Stimulated activated CD4-positive, alpha-beta T cell treated with anti-CD3 and anti-CD28 coated beads, Interleukin-4, amount 100 ng/mL, for 24 hours (primary cell): Measurements from ENCODE around the gene GABRG2.

Experiments used
- DNase-seq: peaks from one replicate; pipeline ENCODE4 v3.0.0-alpha.2; 2020

The GABRG2 gene

DNA sequence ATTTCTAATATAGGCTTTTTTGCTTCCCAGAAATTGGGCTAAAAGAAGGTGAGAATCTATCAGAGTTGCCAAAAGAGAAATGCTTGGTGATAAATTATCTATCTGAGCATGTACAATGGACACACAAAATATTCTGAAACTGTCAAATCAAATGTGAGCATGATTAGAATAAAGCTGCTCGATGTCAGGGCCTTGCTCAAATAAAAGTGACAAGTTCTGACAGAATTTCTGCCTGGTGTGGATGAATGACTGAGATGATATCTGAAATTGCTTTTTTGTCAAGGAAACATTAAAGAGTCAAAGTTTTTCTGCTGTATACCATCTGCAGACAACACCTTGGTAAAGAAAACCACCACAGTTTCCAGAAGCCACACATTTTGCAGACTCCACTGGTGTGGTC is 128.8 kb downstream of the GABRG2 start:
- DNase-seq, result no peak

DNA sequence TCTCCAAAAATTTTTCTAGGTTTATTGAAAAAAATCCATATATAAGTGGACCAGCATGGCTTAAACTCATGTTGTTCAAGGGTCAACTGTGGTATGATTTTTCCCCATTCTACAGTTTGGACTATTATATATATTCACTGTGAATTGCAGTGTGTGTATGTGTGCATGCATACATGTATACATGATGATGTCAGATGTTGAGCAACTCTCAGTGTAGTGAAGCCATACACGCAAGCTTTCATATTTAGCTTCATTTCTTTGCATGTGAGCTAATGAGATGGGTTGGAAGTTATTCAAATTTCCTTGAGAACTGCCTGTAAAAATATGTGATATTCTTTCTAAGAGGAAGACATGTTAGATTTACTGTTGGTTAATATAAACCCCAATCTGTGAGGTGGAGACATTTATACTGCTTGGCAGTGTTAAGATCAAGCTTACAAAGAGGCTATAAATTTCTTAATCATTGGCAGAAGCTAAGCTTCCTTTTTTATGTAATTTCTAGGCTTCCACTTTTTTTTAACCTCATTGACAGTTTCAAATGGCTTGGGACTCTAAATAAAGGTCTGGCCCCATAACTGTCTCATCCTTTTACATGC is 134.8 kb downstream of the GABRG2 start:
- no peak for DNase-seq
